ENCODE data around the gene ANXA5.

Gene ANXA5

DNA sequence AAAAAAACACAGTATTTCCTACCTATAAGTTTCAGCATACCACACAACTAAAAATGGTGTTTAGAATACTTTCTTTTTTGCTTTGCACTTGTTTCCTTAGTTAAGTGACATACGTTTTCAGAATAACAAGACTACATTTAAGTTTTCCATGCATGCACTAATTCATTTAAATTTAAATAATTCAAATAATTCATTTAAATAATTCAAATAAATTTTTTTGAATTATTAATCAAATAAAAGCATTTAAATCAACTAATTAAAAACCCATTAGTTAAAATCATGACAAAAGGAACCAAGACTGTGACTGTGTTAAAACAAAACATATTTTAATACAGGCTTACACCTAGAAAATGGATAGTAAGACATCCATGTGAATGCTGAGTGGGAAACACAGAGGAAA is 12.8 kb downstream of the ANXA5 start:
- TF ChIP-seq, protein P1, sequence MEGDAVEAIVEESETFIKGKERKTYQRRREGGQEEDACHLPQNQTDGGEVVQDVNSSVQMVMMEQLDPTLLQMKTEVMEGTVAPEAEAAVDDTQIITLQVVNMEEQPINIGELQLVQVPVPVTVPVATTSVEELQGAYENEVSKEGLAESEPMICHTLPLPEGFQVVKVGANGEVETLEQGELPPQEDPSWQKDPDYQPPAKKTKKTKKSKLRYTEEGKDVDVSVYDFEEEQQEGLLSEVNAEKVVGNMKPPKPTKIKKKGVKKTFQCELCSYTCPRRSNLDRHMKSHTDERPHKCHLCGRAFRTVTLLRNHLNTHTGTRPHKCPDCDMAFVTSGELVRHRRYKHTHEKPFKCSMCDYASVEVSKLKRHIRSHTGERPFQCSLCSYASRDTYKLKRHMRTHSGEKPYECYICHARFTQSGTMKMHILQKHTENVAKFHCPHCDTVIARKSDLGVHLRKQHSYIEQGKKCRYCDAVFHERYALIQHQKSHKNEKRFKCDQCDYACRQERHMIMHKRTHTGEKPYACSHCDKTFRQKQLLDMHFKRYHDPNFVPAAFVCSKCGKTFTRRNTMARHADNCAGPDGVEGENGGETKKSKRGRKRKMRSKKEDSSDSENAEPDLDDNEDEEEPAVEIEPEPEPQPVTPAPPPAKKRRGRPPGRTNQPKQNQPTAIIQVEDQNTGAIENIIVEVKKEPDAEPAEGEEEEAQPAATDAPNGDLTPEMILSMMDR (IDR thresholded peaks at IDR 0.05; ENCODE audit: borderline replicate concordance, insufficient read depth, low read depth, low read length): no peak
- no peak overlapping the region for H3K4me3 ChIP-seq (ENCODE audit: low read depth, low read length)

DNA sequence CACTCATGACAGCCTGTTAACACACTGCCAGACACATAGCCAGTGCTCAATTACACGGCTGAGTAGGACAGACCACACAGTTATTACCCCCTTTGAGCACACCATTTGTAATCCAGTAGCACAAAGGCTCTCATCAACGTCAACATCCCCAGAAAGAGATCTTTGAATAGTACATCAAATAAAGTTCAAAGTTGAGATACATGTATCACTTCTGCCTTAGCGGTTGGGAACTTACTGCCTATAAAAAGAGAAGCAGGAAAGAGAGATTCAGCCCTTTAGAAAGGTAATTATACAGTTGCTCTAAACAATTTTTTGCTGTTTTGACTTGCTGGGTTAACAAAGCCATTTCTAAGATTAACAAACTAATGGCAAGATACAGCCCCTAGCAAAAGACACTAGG is 16.2 kb downstream of the ANXA5 start:
- TF ChIP-seq, protein P1 (IDR thresholded peaks at IDR 0.05; ENCODE audit: borderline replicate concordance, insufficient read depth, low read depth, low read length): no peak
- no peak overlapping the region for H3K4me3 ChIP-seq (ENCODE audit: low read depth, low read length)

DNA sequence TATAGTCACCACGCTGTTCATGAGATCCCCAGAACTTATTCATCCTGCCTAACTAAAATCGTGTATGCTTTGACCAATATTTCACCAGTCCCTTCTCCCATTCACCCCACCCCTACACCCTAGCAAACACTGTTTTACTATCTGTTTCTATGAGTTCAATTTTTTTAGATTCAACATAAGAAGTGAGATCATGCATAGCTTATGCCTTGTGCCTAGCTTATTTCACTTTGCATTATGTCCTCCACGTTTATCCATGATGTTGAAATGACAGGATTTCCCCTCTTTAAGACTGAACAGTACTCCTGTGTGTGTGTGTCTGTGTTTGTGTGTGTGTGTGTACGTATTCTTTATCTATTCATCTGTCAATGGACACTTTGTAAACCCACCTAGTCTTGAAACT is 16.8 kb downstream of the ANXA5 start:
- H3K4me3 ChIP-seq (ENCODE audit: low read depth, low read length): no peak overlapping the region
- TF ChIP-seq, protein P1 (IDR thresholded peaks at IDR 0.05; ENCODE audit: borderline replicate concordance, insufficient read depth, low read depth, low read length): no peak

DNA sequence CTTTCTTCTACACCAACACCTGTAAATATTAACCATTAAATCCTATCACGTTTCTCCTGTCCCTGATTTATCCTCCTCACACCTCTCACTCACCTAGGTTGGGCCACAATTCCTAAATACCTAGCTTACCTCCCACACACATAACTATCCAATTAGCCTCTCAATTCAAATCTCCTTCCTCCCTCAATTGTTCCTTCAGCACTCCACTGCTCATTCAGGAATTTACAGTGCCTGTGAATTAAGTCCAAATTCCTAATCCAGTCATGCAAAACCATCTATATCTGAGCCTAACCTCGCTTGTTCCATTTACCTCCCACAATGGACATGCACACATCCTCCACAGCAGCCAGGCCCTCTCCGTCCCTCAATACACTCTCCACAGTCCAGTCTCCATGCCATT is 17.5 kb downstream of the ANXA5 start:
- H3K4me3 ChIP-seq (ENCODE audit: low read depth, low read length): no peak overlapping the region
- TF ChIP-seq, protein P1 (IDR thresholded peaks at IDR 0.05; ENCODE audit: borderline replicate concordance, insufficient read depth, low read depth, low read length): no peak

DNA sequence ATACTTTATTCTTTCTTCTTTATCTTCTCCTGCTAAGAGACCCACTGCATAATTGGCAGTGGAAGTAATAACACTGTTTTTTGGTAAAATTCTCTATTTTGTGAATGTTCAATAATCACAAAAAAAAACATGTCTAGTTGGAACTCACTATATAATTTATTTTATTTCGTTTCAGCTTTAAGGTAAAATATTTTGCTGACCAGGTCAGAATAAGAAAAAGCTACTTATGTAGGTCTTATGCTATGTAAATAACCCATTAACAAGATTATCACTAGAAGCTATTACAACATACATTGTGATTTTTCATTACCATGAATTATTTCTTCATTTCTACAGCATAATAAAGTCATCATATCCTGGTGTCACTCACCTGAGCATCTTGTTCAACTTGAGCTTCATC is 19.3 kb downstream of the ANXA5 start:
- TF ChIP-seq, protein P1 (IDR thresholded peaks at IDR 0.05; ENCODE audit: borderline replicate concordance, insufficient read depth, low read depth, low read length): no peak
- H3K4me3 ChIP-seq (ENCODE audit: low read depth, low read length): no peak overlapping the region

DNA sequence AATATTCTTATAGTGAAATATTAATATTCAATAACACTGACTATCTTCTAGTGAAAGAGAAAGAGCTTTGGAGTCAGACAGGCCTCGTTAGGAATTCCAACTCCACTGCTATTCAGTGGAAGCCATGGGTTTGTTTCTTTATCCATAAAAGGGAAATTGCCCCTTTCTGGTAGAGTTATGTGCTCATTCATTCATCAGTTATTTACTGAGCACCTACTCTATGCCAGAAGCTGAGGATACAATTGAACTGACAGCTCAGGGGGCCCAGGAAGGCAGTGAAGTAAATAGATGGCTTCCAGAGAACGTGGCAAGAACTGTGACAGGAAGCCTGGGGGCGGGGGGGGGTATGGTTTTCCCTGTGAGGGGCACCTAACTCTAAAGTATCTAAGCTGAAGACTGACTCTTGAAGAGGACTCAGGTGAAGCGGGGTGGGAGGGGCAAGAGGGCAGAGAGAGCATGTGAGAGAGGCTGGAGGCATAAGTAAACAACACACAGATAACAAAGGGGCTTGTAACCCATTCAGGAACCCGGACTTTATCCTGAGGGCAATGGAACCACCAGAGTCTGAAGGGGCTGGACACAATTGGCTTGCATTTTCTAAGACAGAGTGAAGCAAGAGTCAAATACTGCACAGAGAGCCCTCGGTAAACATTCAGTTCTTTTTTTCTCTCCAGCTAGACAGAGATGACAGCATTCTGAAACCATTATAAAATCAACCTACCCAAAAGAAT is 20.3 kb downstream of the ANXA5 start:
- no peak overlapping the region for H3K4me3 ChIP-seq (ENCODE audit: low read depth, low read length)
- TF ChIP-seq, protein P1 (IDR thresholded peaks at IDR 0.05; ENCODE audit: borderline replicate concordance, insufficient read depth, low read depth, low read length): no peak

DNA sequence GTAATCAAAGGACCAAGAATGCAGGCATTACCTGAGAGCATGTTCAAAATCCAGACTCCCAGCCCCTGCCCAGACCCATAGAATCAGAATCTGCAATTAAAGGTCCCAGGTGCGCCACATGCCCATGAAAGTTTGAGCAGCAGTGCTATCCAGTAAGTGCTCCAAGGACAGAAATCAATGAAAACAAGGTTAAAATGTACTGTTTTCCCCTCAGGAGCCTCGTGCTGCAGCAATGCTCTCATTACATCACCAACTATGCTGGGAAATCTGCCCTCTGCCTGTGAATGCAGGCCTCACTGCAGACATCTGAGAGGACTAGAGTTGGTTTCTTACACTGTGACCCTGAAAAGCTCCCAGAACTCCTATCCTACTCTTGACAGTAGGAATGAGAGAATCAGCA is 21.1 kb downstream of the ANXA5 start:
- TF ChIP-seq, protein P1 (IDR thresholded peaks at IDR 0.05; ENCODE audit: borderline replicate concordance, insufficient read depth, low read depth, low read length): no peak
- H3K4me3 ChIP-seq (ENCODE audit: low read depth, low read length): no peak overlapping the region
